Lower lobe of right lung (tissue), 2 donors: ENCODE measurements around the gene USP37. TPM values are rescaled to one million over a fixed set of nuclear protein-coding genes. Genes with fewer than 3 reads are reported as not detected.

Source experiments
- ATAC-seq, 2 donors: fragments of 200-7000 bp; cut with Tn5 transposase; one replicate each; pipeline ENCODE4 v1.9.1; 2020 to 2022; ENCODE audit warnings: mild to moderate bottlenecking in 2 of 2, moderate library complexity in 2 of 2
- DNase-seq: peaks from one replicate; pipeline ENCODE4 v3.0.0-alpha.2; 2020
- H3K27ac ChIP-seq: fragments of 200-600 bp; one replicate; pipeline ENCODE4 v1.8.0; 2022
- H3K27me3 ChIP-seq: fragments of 200-600 bp; one replicate; pipeline ENCODE4 v1.8.0; 2022; ENCODE audit warnings: low read depth
- H3K36me3 ChIP-seq: fragments of 200-600 bp; one replicate; pipeline ENCODE4 v1.8.0; 2022; ENCODE audit warnings: mild to moderate bottlenecking
- H3K4me1 ChIP-seq: fragments of 200-600 bp; one replicate; pipeline ENCODE4 v1.8.0; 2022
- H3K4me3 ChIP-seq: fragments of 200-600 bp; one replicate; pipeline ENCODE4 v1.8.0; 2022; ENCODE audit warnings: mild to moderate bottlenecking
- H3K9me3 ChIP-seq: fragments of 200-600 bp; one replicate; pipeline ENCODE4 v1.8.0; 2022
- CTCF ChIP-seq: fragments of 200-600 bp; IDR thresholded peaks from one replicate; pipeline ENCODE4 v1.8.0; 2022; ENCODE audit warnings: antibody characterized with exemption, mild to moderate bottlenecking
- intact Hi-C: fragments of 100-400 bp; cut with DNase I; formaldehyde crosslinking; loops from one replicate; pipeline ENCODE4 v1.11.0; 2022
- microRNA-seq: library from miRNA; unstranded; fragments of <30 nt; microRNA quantifications from one replicate; pipeline ENCODE4 v1.2.0, GENCODE V29; 2020; ENCODE audit warnings: borderline number of aligned reads
- total RNA-seq: library from RNA; stranded (reverse); fragmentation: NEBNext Ultra II Directional; extraction: Animal tissue kit (Norgen Biotek cat#: 25700); gene quantifications from one replicate; pipeline ENCODE4 v1.2.1, GENCODE V29; 2021
- donor health status: DM: no; HTN: yes; CAD: no; lungs with severe emphysema.

USP37 gene
- total RNA-seq, 1 donor from 2014 or later: 13.2 TPM

- no peak for TF ChIP-seq CTCF
- Histone ChIP-seq H3K9me3 (no peaks in the 10 kb centered on the region), H3K27me3 (no peaks in the 10 kb centered on the region), H3K27ac (peak overlapping the region; percentile 100), H3K4me1 (peaks cover 63% of the 10 kb centered on the region), H3K36me3 (peaks cover 44% of the 10 kb centered on the region), H3K4me3 (peak overlapping the region; percentile 99)
- DNase-seq (peak; percentile 71), ATAC-seq (no peak)
- intact Hi-C loops: no loop called here
Measured at GRCh38 chr2:218400930-218401881, 166.9 kb downstream of the USP37 start.

Small RNA genes lying within 50 kb of the gene (microRNA-seq; reads per million reads assigned to microRNA genes)
- 38,877 reads per million, percentile 99 among the genes with 10 or more reads in this experiment for gene MIR26B

Other genes starting within 250 kb of the USP37 start
- 5.6 TPM for gene CATIP, start 211.5 kb downstream of the USP37 start, total RNA-seq
- gene SLC11A1, start 186.1 kb downstream of the USP37 start, total RNA-seq: 419 TPM
- gene CTDSP1, start 168.5 kb downstream of the USP37 start, total RNA-seq: 168 TPM
- gene VIL1, start 149.2 kb downstream of the USP37 start, total RNA-seq: 0.41 TPM
- 31.5 TPM for gene CNOT9, start 488 bp upstream of the USP37 start, total RNA-seq
- 1.1 TPM for gene PLCD4, start 39.5 kb upstream of the USP37 start, total RNA-seq
- gene ZNF142, start 91.3 kb upstream of the USP37 start, total RNA-seq: 21.1 TPM
- 26.7 TPM for gene BCS1L, start 91.3 kb upstream of the USP37 start, total RNA-seq
- 21.5 TPM for gene RNF25, start 103.7 kb upstream of the USP37 start, total RNA-seq
- 41.1 TPM for gene STK36, start 103.7 kb upstream of the USP37 start, total RNA-seq
- 30.0 TPM for gene TTLL4, start 142.5 kb upstream of the USP37 start, total RNA-seq
- gene CYP27A1, start 213.8 kb upstream of the USP37 start, total RNA-seq: 273 TPM